Lower leg skin (tissue), 4 donors: ENCODE measurements around the gene HOXD11. TPM values are rescaled to one million over a fixed set of nuclear protein-coding genes. Genes with fewer than 3 reads are reported as not detected.

Experiments
- DNase-seq, 2 donors: peaks; one replicate each; pipeline ENCODE4 v3.0.0-alpha.2; 2019; ENCODE audit warnings: low spot score in 2 of 2
- H3K4me3 ChIP-seq: fragments of 200-600 bp; sonication (generic); 2 replicates; pipeline ENCODE4 v1.5.1; 2017; ENCODE audit warnings: mild to moderate bottlenecking, low read depth; ENCODE audit not compliant: poor library complexity, severe bottlenecking
- POLR2A ChIP-seq, 2 donors: fragments of 450-650 bp; IDR thresholded peaks; one replicate each; pipeline ENCODE4 v1.6.1; 2016 to 2017; ENCODE audit warnings: antibody characterized with exemption in 2 of 2, mild to moderate bottlenecking in 1 of 2, moderate library complexity in 1 of 2
- WGBS, 2 donors: methylation state at CpG; one replicate each; pipeline ENCODE4 v1.1.5; 2018; 5-methylcytosine and 5-hydroxymethylcytosine counted together
- intact Hi-C: fragments of 100-400 bp; cut with DNase I; formaldehyde crosslinking; loops from one replicate; pipeline ENCODE4 v1.15.0; 2023; ENCODE audit warnings: low total_unique reads
- total RNA-seq, 4 donors: library from RNA; depleted of rRNA; stranded (reverse); fragments of >200 nt; gene quantifications; one replicate each; pipeline ENCODE4 v1.1.0, GENCODE V29; 2016
- TF ChIP-seq, protein P1 (sequence below), 3 donors: fragments of 450-650 bp; IDR thresholded peaks; one replicate each; pipeline ENCODE4 v1.5.1; 2016; ENCODE audit warnings: antibody characterized with exemption in 3 of 3, mild to moderate bottlenecking in 3 of 3, moderate library complexity in 2 of 3

The HOXD11 gene
- total RNA-seq, 4 donors from 2014 or later = 0.23 TPM; not detected in 3

DNA sequence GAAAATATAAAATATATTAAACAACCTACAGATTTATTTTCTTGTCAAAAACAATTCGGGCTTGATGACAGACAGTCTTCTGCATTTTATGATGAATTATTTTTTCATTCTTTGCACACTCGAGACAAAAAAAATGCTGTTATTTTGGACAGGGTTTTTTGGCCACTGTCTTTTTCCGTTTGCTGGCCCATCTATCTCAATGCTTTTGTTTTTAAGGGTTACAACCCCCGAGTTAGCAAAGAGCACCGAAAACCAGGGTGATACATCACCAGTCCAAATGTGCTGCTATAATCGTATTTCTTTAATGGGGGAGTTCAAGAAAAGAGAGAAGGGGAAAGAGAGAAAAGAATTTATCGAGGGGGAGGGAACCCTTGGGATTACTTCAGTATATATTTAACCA is 31.0 kb upstream of the HOXD11 start:
- intact Hi-C loops = no loop called here
- 14 to 21% methylated on average over 7 of the region's 7 CpGs for WGBS, 2 donors
- H3K4me3 ChIP-seq = no peak overlapping the region
- no peak for DNase-seq
- no peak for TF ChIP-seq POLR2A (IDR thresholded peaks at IDR 0.05)
- TF ChIP-seq, protein P1, sequence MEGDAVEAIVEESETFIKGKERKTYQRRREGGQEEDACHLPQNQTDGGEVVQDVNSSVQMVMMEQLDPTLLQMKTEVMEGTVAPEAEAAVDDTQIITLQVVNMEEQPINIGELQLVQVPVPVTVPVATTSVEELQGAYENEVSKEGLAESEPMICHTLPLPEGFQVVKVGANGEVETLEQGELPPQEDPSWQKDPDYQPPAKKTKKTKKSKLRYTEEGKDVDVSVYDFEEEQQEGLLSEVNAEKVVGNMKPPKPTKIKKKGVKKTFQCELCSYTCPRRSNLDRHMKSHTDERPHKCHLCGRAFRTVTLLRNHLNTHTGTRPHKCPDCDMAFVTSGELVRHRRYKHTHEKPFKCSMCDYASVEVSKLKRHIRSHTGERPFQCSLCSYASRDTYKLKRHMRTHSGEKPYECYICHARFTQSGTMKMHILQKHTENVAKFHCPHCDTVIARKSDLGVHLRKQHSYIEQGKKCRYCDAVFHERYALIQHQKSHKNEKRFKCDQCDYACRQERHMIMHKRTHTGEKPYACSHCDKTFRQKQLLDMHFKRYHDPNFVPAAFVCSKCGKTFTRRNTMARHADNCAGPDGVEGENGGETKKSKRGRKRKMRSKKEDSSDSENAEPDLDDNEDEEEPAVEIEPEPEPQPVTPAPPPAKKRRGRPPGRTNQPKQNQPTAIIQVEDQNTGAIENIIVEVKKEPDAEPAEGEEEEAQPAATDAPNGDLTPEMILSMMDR (IDR thresholded peaks at IDR 0.05) = no peak

DNA sequence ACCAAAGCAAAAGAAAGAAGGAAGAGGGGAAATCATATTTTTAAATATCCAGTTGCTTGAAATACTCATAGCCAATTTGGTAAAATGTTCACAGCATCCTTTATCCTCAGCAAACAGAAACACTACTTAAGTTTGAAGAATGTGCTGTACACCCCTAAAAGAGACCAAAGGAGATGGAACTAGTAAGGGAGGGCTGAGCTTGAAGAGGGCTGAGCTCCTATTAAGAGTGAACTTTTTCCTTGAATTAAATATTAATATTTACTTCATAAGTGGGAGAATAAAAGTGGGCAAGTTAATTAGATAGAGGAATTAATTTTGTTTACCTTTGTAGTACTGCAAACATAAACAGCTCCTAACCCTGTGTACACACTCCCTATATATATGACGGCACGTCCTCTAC is 30.3 kb upstream of the HOXD11 start:
- WGBS, 2 donors = 26 to 27% methylated on average over 2 of the region's 2 CpGs
- no peak overlapping the region for H3K4me3 ChIP-seq
- TF ChIP-seq, protein P1 (IDR thresholded peaks at IDR 0.05) = no peak
- no peak for TF ChIP-seq POLR2A (IDR thresholded peaks at IDR 0.05)
- DNase-seq = no peak
- intact Hi-C loops = no loop called here

DNA sequence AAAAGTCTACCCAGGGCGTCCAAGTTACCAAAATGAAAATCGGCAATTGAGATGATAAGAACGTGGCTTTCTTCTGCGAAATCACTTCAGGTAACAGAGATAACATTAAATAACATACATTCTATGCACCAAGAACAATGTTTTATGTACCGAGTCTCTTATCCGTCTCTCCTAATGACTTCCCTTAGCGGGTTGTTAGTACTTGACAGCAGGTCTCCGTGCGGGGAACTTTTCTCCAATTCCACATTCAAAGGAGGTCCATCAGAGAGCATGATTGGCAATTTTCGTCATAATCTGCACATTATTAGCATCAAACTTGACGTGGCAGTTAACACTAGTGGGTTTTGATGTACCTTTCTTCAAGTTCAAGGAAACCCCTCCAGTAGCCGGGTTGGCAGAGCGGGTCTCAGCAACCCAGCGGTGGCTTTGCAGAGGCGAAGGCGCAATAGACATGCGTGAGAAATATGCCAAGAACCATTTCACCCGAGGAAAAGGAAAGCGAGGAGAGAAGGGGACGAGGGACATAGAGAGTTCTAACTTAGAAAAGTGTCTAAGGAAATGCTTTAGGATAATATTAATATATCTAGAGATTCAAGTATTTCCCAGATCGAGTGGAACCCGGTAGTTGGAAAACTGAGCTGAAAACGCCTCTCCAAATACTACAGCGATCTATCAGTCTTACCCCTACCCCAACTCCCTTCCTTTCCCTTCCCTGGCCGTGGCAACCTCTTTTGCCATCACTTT is 28.4 kb upstream of the HOXD11 start:
- intact Hi-C loops = no loop called here
- DNase-seq = no peak
- H3K4me3 ChIP-seq = no peak overlapping the region
- WGBS, 2 donors = 9 to 13% methylated on average over 25 of the region's 25 CpGs
- TF ChIP-seq POLR2A (IDR thresholded peaks at IDR 0.05) = no peak
- TF ChIP-seq, protein P1 (IDR thresholded peaks at IDR 0.05) = no peak

DNA sequence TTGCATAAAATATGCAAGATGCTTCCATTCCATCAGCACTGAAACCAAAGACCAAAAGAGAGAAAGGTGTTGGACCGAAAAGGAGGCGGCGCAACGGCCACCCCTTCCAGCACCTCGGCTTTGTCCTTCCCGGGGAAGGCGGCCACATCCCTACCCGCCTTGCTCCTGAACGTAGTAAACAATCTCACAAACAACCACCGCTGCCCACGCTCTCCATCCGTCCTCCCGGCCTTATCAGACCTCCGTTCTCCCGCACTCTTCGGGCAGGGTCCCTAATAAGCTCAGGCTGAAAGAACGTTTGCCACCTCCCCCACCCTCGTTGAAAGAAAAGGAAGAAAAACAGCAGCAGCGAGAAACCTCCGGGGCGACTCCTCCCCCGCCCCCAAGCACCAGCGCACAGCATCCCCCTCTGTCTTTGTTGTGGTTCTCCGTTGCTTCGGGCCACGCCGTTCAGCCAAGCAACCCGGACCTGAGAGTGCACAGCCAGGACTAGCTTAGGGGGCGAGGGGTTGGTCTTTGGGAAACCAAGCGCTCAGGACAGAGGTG is 27.7 kb upstream of the HOXD11 start:
- 5 to 8% methylated on average over 30 of the region's 30 CpGs for WGBS, 2 donors
- intact Hi-C loops = no loop called here

DNA sequence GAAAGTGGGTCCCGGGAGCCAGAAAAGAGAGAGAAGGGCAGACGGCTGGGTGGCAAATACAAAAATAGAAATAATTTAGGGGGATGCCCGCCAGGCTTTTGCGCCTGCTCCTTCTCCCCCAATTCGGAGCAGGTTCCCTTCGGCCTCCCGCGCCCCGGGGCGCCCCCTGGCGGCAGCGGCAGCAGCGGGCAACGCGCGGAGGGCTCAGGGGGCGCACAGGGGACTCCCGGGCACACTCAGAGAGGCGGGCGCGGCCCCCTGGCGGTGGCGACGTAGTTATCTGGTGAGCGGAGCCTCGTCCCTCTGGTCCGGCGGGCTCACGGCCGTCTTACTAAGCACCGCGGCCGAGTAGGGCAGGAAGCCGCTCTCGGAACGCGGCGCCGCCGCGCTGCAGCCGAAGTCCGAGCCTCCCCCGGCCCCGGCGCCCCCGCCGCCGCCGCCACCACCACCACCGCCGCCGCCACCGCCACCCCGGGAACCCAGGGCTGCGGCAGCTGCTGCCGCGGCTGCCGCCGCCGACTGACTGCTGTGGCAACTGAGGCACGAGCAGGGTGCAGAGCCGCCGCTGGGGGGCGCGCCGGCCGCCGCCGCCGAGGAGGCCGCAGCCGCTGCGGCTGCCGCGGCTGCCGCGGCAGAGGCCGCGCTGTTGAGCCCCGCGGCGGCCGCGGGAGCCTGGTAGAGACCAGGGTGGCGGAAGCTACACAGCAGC is 27.1 kb upstream of the HOXD11 start:
- intact Hi-C loops = no loop called here
- TF ChIP-seq, protein P1 (IDR thresholded peaks at IDR 0.05) = no peak
- TF ChIP-seq POLR2A (IDR thresholded peaks at IDR 0.05) = no peak
- 3 to 4% methylated on average over 34 to 36 of the region's 86 CpGs for WGBS, 2 donors
- H3K4me3 ChIP-seq = no peak overlapping the region
- DNase-seq = no peak

More for the DNA sequence above, 27.7 kb upstream of the HOXD11 start:
- H3K4me3 ChIP-seq = no peak overlapping the region
- no peak for TF ChIP-seq POLR2A (IDR thresholded peaks at IDR 0.05)
- no peak for DNase-seq
